ENCODE results near the gene GJC2.
"Not testable (repeated sequence)": the region's sequence is repeated elsewhere in the genome, so short reads cannot be mapped to it uniquely, and the experiment has no call there.

Gene GJC2

DNA sequence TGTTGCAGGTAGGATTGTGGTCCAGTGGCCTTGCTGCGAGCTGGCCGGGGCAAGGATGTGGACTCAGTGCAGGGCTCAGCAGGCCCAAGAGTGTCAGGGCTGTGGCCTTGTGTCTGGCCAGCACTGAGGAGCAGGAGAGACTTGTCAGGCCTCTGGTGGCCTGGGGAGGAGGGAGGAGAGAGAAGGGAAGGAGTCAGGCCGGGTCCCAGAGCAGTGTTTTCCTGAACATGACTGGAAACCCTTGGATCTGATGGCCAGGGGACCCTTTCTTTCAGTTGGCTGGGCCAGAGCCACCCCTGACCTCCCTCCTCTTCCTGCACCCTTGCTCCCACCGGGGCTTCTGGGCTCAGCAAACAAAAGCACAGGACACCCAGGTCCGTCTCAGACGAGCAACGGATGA is 20.9 kb downstream of the GJC2 start:
- no peak for DNase-seq

DNA sequence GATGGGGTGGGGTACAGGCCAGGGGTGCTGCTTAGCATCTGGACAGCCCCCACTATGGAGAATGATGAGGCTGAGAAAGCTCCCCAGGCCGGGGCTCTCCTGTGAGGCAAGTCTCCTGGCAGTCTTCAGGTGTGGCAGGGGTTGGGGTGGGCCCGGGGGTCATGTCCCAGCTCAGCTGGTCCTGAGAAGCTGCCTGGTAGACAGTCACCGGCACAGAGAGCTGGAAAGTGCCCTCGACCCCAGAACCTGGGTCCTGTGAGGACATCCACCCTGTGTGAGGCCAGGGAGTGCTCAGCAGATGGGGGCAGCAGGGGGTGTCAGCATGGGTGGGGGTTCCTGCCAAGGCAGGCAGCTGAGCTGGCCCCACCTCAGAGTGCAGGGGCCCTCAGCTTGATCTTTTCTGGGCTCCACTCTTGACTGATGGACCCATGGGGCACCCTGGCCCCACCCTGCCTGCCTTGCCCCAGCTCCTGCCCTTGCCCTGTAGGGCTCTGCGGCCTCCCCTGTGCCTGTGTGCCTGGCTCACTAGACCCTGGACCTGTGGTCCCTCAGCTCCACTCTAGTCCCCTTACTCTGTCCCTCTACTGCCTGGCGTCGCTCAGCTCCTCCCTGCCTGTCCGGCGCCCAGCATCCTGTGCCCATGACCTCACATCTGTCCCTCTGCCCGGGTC is 21.6 kb downstream of the GJC2 start:
- DNase-seq: no peak

DNA sequence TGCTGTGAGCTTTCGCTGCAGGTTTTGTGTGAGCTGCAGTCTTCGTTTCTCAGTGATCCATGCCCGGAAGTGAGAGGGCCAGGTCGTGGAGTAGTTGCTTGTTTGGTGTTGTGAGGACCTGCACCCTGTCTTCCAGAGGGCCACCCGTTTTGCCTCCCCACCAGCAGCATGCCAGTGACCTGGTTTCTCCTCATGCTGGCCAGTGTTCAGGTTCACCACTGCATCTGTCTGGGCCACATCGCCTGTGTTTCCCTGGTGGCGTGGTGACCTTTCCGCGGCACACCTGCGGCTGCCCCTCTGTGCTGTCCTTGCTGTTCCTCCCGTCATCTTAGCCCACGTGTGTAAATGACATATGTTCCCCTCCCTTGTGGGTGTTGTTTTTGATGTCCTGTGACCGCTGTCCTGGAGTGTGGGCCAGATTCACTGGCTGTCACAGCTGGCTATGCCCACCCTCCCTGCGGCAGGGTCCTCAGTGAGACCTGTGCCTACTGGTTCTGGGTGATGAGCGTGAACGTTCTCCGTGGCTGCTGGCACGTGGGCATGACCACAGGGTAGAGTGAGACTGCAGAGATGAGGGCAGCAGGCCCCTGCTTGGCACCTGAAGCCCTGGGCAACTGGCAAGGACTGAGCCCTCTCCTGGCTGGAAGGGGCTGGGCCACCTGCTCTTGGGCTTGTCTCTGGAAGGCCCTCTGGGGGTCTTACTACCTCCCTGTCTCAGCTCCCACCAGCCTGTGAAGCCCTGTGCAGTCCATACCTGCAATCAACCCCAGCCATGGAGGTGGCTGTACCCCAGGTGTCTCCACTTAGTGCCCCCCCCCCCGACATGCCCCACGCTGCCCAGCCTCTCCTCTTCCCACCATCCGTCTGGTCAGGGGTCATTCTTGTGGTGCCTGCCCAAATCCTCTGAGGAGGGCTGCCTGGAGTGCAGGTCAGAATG is 23.1 kb downstream of the GJC2 start:
- DNase-seq: no peak

DNA sequence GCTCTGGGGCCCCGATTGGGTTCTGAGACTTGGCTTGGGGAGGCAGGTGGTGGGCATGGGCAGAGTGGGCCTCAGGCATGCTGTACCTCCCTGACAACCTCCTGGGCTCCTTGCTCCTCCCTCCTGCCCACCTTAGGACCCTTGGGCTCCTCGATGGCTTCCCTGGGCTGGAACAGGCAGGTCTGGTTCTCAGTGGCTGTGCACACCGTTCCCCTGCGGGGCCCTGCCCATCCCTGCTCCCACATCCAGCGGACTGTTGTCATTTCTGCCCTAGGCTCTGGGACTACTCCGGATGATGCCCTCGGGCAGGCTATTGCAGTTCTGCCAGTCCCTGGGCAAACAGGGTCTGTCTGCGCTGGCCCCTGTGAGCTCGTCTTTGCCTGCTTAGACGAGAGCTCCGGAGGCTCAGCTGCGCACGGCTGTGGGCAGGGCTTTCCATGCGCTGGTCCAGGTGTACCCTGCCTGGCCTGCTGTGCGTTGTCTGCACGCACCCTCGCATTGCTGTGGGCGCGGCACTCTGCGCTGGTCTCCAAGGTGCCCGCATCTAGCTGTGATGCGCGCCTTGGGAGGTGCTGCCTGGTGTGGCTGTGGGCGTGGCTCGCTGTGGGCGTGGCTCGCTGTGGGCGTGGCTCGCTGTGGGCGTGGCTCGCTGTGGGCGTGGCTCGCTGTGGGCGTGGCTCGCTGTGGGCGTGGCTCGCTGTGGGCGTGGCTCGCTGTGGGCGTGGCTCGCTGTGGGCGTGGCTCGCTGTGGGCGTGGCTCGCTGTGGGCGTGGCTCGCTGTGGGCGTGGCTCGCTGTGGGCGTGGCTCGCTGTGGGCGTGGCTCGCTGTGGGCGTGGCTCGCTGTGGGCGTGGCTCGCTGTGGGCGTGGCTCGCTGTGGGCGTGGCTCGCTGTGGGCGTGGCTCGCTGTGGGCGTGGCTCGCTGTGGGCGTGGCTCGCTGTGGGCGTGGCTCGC is 24.1 kb downstream of the GJC2 start:
- DNase-seq: not testable (repeated sequence)

DNA sequence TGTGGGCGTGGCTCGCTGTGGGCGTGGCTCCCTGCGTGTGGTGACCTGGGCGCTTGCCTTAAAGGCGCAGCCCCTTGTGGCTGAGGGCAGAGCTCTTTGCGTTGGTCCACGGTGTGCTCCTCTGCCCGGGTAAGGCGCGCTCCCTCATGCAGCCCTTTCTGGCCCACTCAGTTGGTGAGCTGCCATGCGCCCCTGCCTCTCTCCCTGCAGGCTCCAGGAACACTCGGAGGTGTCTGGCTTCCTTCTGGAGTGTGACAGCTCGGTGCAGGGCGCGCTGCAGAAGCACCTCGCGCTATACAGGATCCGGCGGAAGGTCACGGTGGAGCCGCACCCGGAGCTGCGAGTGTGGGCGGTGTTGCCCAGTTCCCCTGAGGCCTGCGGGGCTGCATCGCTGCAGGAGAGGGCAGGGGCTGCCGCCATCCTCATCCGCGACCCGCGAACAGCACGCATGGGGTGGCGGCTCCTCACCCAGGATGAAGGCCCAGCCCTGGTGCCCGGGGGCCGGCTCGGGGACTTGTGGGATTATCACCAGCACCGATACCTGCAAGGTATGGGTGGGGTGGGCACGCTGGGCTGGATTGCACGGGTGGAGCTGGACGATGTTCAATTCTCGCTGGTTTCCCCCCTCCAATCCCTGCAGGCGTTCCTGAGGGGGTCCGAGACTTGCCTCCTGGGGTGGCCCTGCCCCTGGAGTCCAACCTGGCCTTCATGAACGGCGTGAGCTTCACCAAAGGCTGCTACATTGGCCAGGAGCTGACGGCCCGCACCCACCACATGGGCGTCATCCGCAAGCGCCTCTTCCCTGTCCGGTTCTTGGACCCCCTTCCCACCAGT is 25.0 kb downstream of the GJC2 start:
- DNase-seq: no peak

DNA sequence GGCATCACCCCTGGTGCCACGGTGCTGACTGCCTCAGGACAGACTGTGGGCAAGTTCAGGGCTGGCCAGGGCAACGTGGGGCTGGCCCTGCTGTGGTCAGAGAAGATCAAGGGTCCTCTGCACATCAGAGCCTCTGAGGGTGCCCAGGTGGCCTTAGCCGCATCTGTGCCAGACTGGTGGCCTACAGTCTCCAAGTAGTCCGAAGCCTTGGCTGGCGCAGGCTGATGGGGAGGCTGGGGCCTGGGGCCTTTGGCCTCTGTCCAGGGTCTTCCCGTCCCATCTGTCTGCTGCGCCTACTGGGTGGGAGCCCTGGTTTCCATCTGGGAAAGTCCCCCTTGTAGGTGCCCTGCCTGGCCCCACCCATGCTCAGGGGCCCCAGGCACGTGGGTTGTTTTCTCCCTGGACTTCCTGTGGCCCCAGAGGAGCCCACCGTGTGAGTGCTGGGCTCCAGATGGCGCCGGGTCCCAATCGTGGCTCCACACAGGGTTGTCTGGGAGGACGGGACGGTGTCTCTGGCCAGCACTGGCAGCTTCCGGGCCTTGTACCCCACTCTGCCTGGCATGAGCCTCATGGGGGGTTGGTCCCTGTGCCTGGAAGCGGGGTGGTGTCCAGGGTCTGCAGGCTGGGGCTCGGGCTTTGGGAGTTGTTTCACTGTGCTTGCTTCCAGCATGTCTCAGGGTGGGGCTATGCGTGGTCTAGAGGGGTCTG is 25.7 kb downstream of the GJC2 start:
- no peak for DNase-seq

DNA sequence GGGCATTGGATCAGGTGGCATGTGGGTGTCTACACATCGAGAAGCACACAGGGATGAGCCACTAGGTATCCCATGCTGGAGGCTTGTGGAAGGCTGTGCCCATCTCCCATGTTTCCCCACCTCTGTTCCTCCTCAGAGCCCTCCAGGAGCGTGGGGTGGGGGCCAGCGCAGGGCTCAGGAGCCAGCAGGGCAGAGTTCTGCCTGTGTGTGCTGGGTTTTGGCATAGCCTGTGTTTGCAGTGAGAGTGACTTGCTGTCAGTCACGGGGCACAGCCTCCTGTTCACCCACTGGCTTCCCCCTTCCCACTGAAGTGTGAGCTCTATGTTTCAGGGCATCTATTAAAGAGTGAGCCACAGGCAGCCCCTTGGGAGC is 26.3 kb downstream of the GJC2 start:
- no peak for DNase-seq

DNA sequence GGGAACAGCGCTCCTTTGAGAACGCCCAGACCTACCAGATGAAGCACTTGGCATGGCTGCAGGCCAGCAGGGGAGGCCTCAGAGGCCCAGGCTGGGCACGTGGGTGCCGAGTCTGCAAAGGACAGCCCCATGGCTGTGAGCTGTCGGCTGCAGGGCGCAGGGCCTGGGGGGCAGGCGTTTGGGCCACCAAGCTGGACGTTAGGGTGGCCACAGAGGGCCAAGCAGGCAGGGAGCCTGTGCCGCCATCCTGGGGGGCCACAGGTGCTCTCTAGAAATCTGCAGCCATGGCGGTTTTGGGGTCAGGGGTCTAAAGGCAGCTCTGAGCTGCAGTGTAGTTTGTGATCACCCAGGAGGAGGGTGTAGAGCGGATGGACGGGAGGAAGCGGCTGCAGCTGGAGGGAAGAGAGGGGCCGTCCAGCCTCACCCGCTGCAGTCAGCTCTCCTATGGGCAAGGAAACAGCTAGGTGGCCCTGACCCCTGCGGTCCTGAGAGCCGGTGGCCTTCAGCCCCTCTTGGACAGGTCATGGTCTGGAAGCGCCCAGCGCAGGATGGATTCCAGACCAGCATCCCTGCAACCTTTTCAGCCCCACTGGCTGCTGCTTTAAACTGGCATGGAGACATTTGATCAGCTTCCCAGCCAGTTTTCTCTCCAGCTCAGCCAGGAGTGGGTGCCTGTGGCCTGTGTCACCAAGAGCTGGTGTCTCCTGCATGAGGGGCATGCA is 26.9 kb downstream of the GJC2 start:
- DNase-seq: peak in 6 of 56 donors; percentile 7 to 48 (median 20)

DNA sequence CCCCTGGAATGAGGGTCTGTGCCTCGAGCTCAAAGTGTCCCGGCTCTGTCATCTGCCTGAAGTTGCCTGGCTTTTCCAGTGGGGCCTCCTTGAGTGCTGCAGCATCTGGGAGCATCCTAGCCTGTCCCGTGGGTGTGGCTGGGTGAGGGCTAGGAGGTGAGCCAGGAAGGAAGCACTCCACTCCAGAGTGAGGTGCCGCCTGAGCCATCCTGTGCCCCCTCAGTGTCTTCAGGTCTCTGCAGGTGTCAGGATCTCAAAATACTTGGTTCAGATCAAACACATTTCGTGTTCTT is 27.4 kb downstream of the GJC2 start:
- no peak for DNase-seq

DNA sequence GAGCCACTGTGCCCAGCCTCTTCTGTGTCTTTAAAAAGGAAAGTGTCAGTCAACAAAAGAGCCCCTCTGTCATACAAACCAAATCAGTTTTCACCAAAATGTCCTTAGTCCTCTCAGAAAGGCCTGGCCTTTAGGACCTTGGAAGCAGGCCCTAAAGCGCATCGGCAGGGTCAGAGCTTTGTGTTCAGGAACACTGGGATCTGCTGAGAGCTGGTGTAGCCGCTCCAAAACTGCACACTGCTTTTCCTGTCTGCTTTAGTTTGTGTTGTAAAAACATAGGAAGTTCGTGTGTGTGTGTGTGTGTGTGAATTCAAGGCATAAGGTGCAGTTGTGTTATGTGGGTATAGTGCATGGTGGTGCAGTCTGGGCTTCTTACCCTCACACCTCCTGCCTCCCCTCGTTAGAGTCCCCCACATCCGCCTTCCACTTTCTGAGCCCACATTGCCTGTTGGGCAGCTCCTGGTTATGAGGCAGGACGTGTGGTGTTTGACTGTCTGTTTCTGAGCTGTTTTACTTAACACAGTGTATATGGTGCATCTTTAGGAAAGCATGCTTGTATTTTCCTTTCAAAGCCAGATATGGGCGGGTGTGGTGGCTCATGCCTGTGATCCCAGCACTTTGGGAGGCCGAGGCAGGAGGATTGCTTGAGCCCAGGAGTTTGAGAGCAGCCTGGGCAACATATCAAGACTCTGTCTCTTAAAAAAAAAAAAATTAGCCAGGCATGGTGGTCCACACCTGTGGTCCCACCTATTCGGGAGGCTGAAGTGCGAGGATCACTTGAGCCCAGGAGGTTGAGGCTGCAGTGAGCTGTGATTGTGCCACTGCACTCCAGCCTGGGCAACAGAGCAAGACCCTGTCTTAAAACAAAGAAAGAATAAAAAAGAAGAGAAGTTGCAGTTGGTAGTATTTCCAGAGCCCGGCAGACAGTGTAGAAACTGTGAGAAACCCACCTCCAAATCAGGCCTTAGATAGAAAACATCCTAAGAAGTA is 28.3 kb downstream of the GJC2 start:
- no peak for DNase-seq

DNA sequence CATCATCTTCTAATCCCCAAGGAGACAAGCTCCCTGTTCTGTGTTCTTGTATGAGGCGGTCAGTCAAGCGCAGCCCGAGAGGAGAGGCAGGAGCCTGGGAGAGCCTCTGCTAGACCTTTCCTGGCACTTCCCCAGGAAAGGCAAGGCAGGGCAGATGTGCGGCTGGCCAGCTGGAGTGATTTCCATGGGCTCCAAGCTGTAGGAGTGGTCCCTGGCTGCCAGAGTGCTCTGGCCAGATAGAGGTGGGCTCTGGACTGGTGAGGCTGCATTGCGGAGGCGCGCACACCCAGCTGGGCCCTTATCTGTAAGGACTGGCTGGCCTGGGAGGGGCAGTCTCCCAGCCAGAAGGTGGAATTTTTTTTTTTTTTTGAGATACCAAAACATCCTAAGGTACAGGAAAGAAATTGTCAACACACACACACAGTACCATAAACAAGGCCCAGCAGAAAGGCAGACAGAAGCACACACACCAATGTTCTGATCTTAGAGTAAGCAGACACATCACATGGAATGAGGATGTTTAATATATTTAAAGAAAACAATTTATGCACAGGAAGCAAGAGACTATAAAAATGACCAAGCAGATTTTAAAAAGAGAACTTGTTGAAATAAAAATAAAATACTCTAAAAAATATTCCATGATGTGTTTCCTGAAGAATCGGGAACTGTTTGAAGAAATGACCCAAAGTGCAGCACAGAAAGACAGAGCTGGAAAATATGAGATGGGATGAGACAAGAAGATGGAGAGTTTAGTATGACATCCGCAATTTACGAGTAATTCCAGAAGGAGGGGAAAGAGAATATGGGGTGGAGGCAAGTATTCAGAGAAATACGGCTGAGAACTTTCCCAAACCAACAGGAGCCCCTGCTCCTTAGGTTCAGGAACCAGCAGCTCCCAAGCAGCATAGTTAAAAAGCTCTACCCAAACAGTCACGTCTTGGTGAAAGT is 29.3 kb downstream of the GJC2 start:
- no peak for DNase-seq

DNA sequence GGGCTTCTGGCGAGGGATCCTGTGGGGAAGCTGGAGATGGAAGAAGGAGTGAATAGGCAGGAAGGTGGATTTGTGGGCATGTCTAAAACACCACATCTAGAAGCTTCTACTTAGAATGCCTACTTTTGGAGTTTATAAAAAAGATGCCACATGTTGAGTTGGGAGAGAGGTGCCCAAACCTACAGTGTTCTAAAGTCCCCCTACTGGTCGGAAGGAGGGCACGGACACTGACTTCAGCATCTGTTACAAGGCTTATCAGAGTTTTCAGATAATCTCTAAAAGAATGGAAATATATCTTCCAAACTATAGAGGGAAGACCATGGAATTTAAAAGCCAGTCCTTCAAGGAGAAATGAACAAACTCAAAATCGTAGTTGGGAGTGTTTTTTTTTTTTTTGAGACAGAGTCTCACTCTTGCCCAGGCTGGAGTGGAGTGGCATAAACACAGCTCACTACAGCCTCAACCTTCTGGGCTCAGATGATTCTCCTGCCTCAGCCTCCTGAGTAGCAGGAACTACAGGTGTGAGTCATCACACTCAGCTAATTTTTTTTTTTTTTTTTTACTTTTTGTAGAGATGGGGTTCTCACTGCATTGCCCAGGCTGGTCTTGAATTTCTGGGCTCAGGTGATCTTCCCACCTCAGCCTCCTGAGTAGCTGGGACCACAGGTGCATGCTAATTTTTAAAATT is 30.7 kb downstream of the GJC2 start:
- DNase-seq: no peak

DNA sequence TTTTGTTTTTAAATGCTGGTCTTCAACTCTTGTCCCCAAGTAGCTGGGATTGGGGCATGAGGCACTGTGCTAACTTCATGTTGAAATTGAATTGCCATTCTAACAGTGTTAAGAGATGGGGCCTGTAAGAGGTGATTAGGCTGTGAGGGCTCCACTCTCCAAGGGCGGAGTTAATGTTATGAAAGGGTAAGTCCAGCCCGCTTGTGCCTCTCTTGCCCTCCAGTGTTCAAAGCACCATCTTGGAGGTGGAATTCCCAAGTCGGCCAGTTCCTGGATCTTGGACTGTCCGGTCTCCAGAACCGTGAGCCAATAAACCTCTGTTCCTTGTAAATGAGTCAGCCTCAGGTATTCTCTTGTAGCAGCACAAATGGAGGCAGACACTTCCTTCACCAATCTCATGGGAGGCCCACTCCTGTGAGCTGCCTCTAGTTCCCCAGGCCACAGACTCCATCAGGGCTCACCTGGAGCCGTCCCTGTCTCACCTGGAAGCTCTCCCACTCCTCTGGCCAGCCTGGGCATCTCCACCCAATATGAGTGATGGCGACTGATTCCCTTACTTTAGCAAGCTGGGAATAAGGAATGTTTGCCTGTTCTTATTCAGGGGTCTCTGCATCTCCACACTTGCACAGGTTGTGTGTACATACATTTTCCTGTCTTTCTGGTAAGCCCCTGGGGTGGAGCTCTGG is 31.4 kb downstream of the GJC2 start:
- DNase-seq: no peak

DNA sequence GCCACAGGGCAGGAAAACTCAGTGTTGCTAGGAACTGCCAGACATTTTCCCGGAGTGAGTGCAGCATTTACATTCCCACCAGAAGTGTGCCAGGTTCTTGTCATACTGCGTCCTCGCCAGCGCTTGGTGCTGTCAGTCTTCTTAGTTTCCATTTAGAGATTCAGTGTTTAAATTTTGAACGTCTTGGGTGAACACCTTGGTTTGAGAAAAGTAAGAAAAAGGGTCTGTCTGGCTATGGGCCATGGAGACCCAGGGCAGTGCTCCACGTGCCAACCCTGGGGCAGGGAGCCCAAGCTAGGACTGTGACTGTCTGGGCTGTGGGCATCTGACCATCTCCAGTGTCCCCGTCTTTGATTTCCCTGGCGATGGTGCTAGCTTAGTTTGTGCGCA is 31.9 kb downstream of the GJC2 start:
- no peak for DNase-seq

DNA sequence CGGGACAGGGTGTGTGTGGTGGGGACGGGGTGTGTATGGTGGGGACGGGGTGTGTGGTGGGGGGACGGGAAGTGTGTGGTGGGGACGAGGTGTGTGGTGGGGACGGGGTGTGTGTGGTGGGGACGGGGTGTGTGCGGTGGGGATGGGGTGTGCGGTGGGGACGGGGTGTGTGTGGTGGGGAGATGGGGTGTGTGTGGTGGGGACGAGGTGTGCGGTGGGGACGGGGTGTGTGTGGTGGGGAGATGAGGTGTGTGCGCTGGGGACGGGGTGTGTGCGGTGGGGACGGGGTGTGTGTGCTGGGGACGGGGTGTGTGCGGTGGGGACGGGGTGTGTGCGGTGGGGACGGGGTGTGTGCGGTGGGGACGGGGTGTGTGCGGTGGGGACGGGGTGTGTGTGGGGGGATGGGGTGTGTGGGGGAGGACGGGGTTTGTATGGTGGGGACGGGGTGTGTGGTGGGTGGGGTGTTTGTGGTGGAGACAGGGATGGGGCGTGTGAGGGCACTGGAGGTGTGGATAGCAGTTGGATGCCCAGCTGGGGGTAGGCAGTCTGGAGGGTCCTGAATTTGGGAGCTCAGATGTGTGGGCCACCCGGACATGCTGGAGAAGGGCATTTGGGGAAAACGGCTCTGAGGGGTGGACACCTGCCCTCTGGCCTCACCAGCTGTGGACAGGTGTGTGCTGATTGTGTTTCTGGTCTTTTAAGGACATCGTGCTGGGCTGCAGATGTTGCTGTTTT is 32.7 kb downstream of the GJC2 start:
- DNase-seq: no peak
